Heart left ventricle (tissue), 16 donors: ENCODE data around the gene L3HYPDH. TPM values are rescaled to one million over a fixed set of nuclear protein-coding genes. Genes with fewer than 3 reads are reported as not detected.

Source experiments
- ATAC-seq, 4 donors: fragments of 200-7000 bp; cut with Tn5 transposase; one replicate each; pipeline ENCODE4 v1.9.1; 2020 to 2022; ENCODE audit warnings: moderate library complexity in 4 of 4, mild to moderate bottlenecking in 3 of 4, moderate number of reproducible peaks in 1 of 4
- DNase-seq, 5 donors: peaks; one replicate each; pipeline ENCODE4 v3.0.0-alpha.2; 2020
- H3K27ac ChIP-seq, 12 donors: fragments of 200-600 bp; sonication (generic) in 4 of 12; one replicate each; pipeline versions ENCODE4 v1.5.0 to v1.8.0; 2016 to 2022; ENCODE audit warnings: mild to moderate bottlenecking in 2 of 12
- H3K27me3 ChIP-seq, 9 donors: fragments of 200-600 bp; sonication (generic) in 2 of 9; one replicate each; pipeline versions ENCODE4 v1.5.1 to v1.8.0; 2016 to 2022; ENCODE audit warnings: mild to moderate bottlenecking in 3 of 9
- H3K36me3 ChIP-seq, 9 donors: fragments of 200-600 bp; sonication (generic) in 2 of 9; one replicate each; pipeline versions ENCODE4 v1.5.0 to v1.8.0; 2018 to 2022; ENCODE audit warnings: mild to moderate bottlenecking in 2 of 9
- H3K4me1 ChIP-seq, 12 donors: fragments of 200-600 bp; sonication (generic) in 4 of 12; one replicate each; pipeline versions ENCODE4 v1.5.0 to v1.8.0; 2016 to 2022; ENCODE audit warnings: mild to moderate bottlenecking in 3 of 12
- H3K4me3 ChIP-seq, 12 donors: fragments of 200-600 bp; sonication (generic) in 4 of 12; one replicate each; pipeline versions ENCODE4 v1.5.0 to v1.8.0; 2017 to 2022; ENCODE audit warnings: mild to moderate bottlenecking in 9 of 12, moderate library complexity in 4 of 12
- H3K9me3 ChIP-seq, 12 donors: fragments of 200-600 bp; sonication (generic) in 4 of 12; one replicate each; pipeline versions ENCODE4 v1.5.0 to v1.8.0; 2016 to 2022; ENCODE audit warnings: mild to moderate bottlenecking in 1 of 12
- CTCF ChIP-seq, 12 donors: fragments of 200-600 bp; sonication (generic) in 4 of 12; IDR thresholded peaks; one replicate each; pipeline versions ENCODE4 v1.5.0 to v1.8.0; 2018 to 2022; ENCODE audit warnings: antibody characterized with exemption in 12 of 12, mild to moderate bottlenecking in 5 of 12
- POLR2A ChIP-seq, 2 donors: fragments of 450-650 bp; IDR thresholded peaks; one replicate each; pipeline ENCODE4 v1.6.1; 2017; ENCODE audit warnings: antibody characterized with exemption in 2 of 2, mild to moderate bottlenecking in 2 of 2, moderate library complexity in 2 of 2
- WGBS, 4 donors: extraction: QIAGEN DNeasy Blood & Tissue Kit in 2 of 4; methylation state at CpG; one replicate each; pipeline versions ENCODE4 v1.1.5 to v1.1.7; 2013 to 2018; 5-methylcytosine and 5-hydroxymethylcytosine counted together
- intact Hi-C, 10 donors: fragments of 100-400 bp; cut with DNase I; formaldehyde crosslinking; loops; one replicate each; pipeline versions ENCODE4 v1.11.1 to v1.14.2; 2022
- long read RNA-seq, 3 donors: library from polyadenylated mRNA; unstranded; transcript quantifications; one replicate each; pipeline ENCODE4 v2.0.0, GENCODE V29; 2020 to 2021
- polyA plus RNA-seq, 2 donors: library from polyadenylated mRNA; stranded (reverse); fragments of 200-250 nt; gene quantifications; one replicate each; pipeline ENCODE4 v1.2.3, GENCODE V29; 2013
- total RNA-seq, 9 donors: library from RNA; depleted of rRNA in 2 of 9; stranded (reverse); fragments of >200 nt in 2 of 9; fragmentation: NEBNext Ultra II Directional in 3 of 9; extraction: Animal tissue kit (Norgen Biotek cat#: 25700) in 3 of 9; gene quantifications; one replicate each; pipeline versions ENCODE4 v1.1.0 to v1.2.4, GENCODE V29; 2016 to 2023
- donor health status: ischemic (EF 13 %, LVEDD 7.1; RV severe dilation, severe dysfunction).
- donor health status: healthy with polysubstance abuse.
- donor health status: DM: no; HTN: yes; CAD: no.
- donor health status: DM: no; HTN: no; CAD: no.
- donor health status: ischemic (EF 25% LVEDD 6.9; RV normal size, moderate dysfunction).
- donor health status: ischemic (EF 25% LVEDD 5.7; RV mildly dilated, moderate dysfunction).
- donor health status: healthy.
- donor health status: DM: yes; HTN: yes; CAD: no.
- donor health status: ischemic (EF 35%, LVEDD 5.7; RV mildly dilated, moderate dysfunction).
- donor health status: nonischemic (EF 11% LVEDD 7.7; RV severe dilation, severe dysfunction).
- donor health status: DM: yes; HTN: yes; CAD: no.
- donor health status: PGD.
- donor health status: ischemic (EF 29% LVEDD 5.4; RV normal size, mild dysfunction).
- donor health status: nonischemic (EF 23%, LVEDD 6.1; RV moderate dilation, normal function).

The L3HYPDH gene
- total RNA-seq: 10 to 100 TPM in 7 of 9 donors, 1 to 10 TPM in 2; 8.7 to 17.9 (median 14.1) TPM
- 10 to 100 TPM in 1 of 2 donors, 1 to 10 TPM in 1; 7.4 to 18.9 TPM for polyA plus RNA-seq
- long read RNA-seq, donor 1, partial matches to known transcripts: 1 of 8 reads
- long read RNA-seq, donor 1, other reads (novel, unspliced or antisense): 3 of 8 reads
- long read RNA-seq, donor 2, transcript L3HYPDH-201 (5 exons, 1,527 nt): major isoform, 21 of 29 reads
- long read RNA-seq, donor 2, partial matches to known transcripts: 3 of 29 reads
- long read RNA-seq, donor 2, other reads (novel, unspliced or antisense): 4 of 29 reads
- long read RNA-seq, donor 3, transcript L3HYPDH-201 (5 exons, 1,527 nt): major isoform, 14 of 16 reads
- long read RNA-seq, donor 3, partial matches to known transcripts: 0 of 16 reads
- long read RNA-seq, donor 3, other reads (novel, unspliced or antisense): 2 of 16 reads

- ATAC-seq: peak; percentile 97 to 98 (median 98)
- H3K36me3 ChIP-seq: peaks cover 0 to 21% (median 17%) of the 10 kb centered on the region in 9 donors
- peak; percentile 98 to 99 (median 98) for DNase-seq
- H3K9me3 ChIP-seq: no peaks in the 10 kb centered on the region
- peak in 1 of 2 donors; percentile 80 for TF ChIP-seq POLR2A (IDR thresholded peaks at IDR 0.05)
- TF ChIP-seq CTCF (IDR thresholded peaks at IDR 0.05): peak; percentile 55 to 78 (median 66)
- peak within 1 kb of the TSS; percentile 54 to 94 (median 84) for H3K4me3 ChIP-seq
- peaks cover 3 to 75% (median 51%) of the 10 kb centered on the region in 12 donors for H3K4me1 ChIP-seq
- peak within 1 kb of the TSS; percentile 69 to 97 (median 96) for H3K27ac ChIP-seq
- WGBS, 4 donors: 0 to 1% (median 0%) methylated on average over 29 to 92 of the region's 92 CpGs
- intact Hi-C loops: loop anchor here in 2 of 10 donors (10.0 kb wide), 3 partner anchors 611 to 701 kb away; partner anchors contain the start of genes DHRS7 (in 1 of the 2) and PCNX4 (in 1 of the 2)
- H3K27me3 ChIP-seq: no peaks in the 10 kb centered on the region
Measured at GRCh38 chr14:59483819-59484638, at the start of gene L3HYPDH, which contains the start of gene JKAMP. L3HYPDH (minus strand) TSS chr14:59484408; CDS start chr14:59484316, 92 bp downstream. JKAMP (plus strand) TSS chr14:59484517; CDS start chr14:59484590, 73 bp downstream.

GRCh38 chr14:59532419-59532818 lies 48.2 kb upstream of the L3HYPDH start:
- ATAC-seq (no peak), DNase-seq (no peak)
- H3K4me3 ChIP-seq: no peak overlapping the region
- peaks cover 0 to 15% (median 0%) of the 10 kb centered on the region in 12 donors for H3K9me3 ChIP-seq
- no peak overlapping the region for H3K27ac ChIP-seq
- no peaks in the 10 kb centered on the region for H3K4me1 ChIP-seq
- WGBS, 4 donors: 73 to 90% (median 84%) methylated on average over 1 of the region's 1 CpG
- TF ChIP-seq POLR2A (IDR thresholded peaks at IDR 0.05) (no peak), CTCF (IDR thresholded peaks at IDR 0.05) (no peak)
- H3K36me3 ChIP-seq: no peaks in the 10 kb centered on the region
- intact Hi-C loops: no loop called here
- peaks cover 0 to 6% (median 0%) of the 10 kb centered on the region in 9 donors for H3K27me3 ChIP-seq

GRCh38 chr14:59530349-59530748 lies 46.1 kb upstream of the L3HYPDH start:
- H3K9me3 ChIP-seq: peaks cover 0 to 16% (median 0%) of the 10 kb centered on the region in 12 donors
- intact Hi-C loops: no loop called here
- no peaks in the 10 kb centered on the region for H3K36me3 ChIP-seq
- H3K4me1 ChIP-seq: no peaks in the 10 kb centered on the region
- H3K27ac ChIP-seq: no peak overlapping the region
- ATAC-seq (no peak), DNase-seq (no peak)
- TF ChIP-seq CTCF (IDR thresholded peaks at IDR 0.05): no peak
- no peak for TF ChIP-seq POLR2A (IDR thresholded peaks at IDR 0.05)
- no peak overlapping the region for H3K4me3 ChIP-seq
- H3K27me3 ChIP-seq: peaks cover 0 to 6% (median 0%) of the 10 kb centered on the region in 9 donors
